HG03565 (cell line): ENCODE measurements around the gene C19orf67.
"Not testable (repeated sequence)": the region's sequence is repeated elsewhere in the genome, so short reads cannot be mapped to it uniquely, and the experiment has no call there.

ENCODE experiments used
- ATAC-seq: cut with Tn5 transposase; IDR thresholded peaks from one replicate; pipeline ENCODE4 v1.9.1; 2021; ENCODE audit warnings: mild to moderate bottlenecking, moderate library complexity; ENCODE audit not compliant: unreplicated experiment

Gene C19orf67

GRCh38 chr19:14058182-14059092 is 27.1 kb downstream of the C19orf67 start:
- no peak for ATAC-seq

DNA sequence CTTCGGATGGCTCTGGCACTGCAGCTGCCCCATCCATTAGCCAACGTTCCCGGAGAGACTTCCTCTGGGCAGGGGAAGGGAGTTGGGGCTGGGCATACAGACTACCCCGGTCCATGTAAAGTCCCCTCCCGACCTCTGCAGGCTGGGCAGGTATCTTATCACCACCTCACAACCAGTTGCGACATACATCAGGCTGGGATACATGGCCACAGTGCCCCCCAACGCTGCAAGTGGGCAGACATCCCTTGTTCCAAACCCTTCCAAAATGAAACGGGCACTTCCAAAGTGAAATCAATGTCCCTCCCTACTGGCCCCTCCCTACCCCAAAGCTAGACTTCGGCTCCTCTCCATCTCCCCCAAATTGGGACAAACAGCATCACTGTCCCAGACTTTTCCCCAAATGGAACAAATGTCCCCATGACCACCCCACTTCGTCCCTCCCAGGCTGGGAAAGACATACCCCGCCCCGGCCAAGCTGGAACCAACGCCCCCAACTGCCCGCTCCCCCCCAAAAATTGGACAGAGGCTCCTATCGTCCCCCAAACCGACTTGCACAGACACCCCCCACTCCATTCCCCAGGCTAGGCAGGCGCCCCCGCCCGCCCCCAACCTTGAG is 28.7 kb downstream of the C19orf67 start:
- ATAC-seq, result no peak

- no peak for ATAC-seq
Observed at GRCh38 chr19:14056069-14056666, 29.4 kb downstream of the C19orf67 start.

DNA sequence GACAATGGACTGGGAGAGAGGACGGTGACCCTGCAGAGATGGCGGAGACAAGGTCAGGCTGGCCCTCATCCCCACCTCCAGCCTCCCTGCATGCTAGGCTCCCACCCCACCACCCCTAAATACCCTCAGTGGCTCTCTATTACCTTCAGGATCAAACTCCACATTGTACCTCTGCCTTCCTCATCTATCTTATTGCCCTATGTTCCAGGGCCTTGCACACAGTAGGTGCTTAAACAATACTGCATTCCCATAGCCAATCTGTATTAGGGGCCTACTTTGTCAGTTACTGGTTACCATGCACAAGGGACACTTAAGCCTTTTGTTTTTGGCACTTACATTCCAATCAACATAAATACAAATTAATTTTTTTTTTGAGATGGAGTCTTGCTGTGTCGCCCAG is 30.2 kb downstream of the C19orf67 start:
- no peak for ATAC-seq

DNA sequence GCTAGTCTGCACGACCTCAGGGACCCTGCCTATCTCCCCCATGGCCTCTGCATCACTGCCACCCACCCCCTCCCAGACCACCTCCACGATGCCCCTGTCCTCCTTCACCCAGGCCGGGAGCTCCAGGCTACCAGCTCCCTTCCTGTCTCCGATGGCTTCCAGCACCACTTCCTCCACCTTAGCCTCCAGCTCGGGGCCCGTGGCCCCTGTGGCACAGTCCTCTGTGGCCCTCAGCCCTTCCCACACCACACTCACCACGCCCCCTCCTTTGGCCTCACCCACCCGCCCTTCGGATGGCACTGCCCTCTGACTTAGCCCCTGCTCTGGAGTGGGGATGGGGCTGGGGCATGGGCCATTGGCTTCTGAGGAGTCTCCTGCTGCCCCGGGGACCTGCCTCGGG is 30.9 kb downstream of the C19orf67 start:
- ATAC-seq, result no peak

GRCh38 chr19:14054099-14054498 is 31.5 kb downstream of the C19orf67 start:
- no peak for ATAC-seq

- ATAC-seq, result no peak
Observed at GRCh38 chr19:14053500-14053899, 32.1 kb downstream of the C19orf67 start.

- ATAC-seq, result no peak
Observed at GRCh38 chr19:14053032-14053431, 32.6 kb downstream of the C19orf67 start.

DNA sequence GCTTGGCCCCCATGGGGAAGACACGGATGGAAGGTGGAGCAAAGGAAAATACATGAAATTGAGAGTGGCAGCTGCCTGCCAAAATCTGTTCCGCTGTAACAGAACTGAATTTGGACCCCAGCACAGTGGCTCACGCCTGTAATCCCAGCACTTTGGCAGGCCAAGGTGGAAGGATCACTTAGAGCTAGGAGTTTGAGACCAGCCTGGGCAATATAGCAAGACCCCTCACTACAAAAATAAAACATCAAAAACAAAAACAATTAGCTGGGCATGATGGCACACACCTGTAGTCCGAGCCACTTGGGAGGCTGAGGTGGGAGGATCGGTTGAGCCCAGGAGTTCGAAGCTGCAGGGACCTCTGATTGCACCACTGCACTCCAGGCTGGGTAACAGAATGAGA is 33.1 kb downstream of the C19orf67 start:
- ATAC-seq, result no peak

- ATAC-seq, result no peak
Observed at GRCh38 chr19:14051980-14052379, 33.6 kb downstream of the C19orf67 start.

DNA sequence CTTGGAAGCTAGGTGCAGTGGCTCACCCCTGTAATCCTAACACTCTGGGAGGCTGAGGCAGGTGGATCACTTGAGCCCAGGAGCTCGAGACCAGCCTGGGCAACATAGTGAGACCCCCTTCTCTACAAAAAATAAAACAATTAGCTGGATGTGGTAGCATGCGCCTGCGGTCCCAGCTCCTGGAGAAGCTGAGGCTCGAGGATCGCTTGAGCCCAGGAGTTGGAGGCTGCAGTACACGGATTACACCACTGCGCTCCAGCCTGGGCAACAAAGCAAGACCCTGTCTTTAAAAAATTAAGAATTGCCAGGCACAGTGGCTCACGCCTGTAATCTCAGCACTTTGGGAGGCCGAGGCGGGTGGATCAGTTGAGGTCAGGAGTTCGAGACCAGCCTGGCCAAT is 34.6 kb downstream of the C19orf67 start:
- ATAC-seq, result not testable (repeated sequence)

GRCh38 chr19:14050512-14050911 is 35.1 kb downstream of the C19orf67 start:
- ATAC-seq, result no peak

DNA sequence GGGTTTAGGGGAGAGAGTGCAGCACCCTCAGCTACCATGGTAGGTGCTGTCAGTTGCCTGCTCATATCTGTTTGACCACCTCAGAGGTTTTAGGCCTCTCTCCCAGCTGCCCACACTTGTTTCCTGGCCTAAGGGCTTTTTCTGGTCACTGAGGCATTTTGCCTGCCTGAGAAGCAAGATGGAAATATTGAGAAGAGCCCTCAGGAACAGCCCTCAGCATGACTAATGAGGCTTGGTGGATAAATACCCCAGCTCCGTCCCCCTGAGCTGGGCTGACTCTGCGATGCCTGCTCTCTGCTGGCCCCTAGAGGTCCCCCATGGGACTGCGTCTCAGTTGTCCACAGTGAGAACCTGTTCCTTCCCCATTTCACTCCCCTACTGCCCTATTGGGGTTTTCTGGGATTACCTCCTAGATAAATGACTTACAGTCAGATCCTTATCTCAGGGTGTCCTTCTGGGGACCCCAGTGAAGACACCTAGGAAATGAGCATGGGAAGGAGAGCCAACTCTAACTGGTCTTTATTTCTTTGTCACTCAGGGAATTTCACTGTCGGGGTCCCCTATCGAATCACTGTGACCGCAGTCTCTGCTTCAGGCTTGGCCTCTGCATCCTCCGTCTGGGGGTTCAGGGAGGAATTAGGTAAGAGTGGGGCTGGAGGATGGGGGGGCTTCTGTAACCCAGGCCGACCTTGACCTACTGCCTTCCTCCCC is 37.0 kb downstream of the C19orf67 start:
- ATAC-seq, result no peak

DNA sequence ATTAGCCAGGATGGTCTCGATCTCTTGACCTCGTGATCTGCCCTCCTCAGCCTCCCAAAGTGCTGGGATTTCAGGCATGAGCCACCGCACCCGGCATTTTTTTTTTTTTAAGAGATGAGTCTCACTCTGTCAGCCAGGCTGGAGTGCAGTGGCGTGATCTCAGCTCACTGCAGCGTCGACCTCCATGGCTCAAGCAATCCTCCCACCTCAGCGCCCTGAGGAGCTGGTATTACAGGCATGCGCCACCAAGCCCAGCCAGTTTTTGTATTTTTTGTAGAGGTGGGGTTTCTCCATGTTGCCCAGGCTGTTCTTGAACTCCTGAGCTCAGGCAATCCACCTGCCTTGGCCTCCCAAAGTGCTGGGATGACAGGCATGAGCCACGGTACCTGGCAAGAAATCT is 37.7 kb downstream of the C19orf67 start:
- ATAC-seq, result not testable (repeated sequence)

GRCh38 chr19:14042659-14043608 is 42.6 kb downstream of the C19orf67 start:
- not testable (repeated sequence) for ATAC-seq

DNA sequence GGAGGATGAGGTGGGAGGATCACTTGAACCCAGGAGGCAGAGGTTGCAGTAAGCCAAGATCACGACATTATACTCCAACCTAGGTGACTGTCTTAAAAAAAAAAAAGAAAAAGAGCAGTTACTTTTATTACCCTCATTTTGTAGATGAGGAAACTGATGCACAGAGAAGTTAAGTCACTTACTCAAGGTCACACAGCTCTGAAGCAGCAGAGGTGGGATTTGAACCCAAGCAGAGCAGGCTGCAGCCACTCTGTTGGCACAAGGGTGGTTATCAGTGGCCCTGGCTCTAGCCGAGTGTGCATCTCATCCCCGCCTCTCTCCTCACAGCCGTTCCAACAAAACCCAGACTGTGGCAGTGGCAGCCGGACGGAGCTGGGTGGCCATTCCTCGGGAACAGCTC is 46.4 kb downstream of the C19orf67 start:
- no peak for ATAC-seq

GRCh38 chr19:14035706-14036105 is 49.9 kb downstream of the C19orf67 start:
- ATAC-seq, result no peak

DNA sequence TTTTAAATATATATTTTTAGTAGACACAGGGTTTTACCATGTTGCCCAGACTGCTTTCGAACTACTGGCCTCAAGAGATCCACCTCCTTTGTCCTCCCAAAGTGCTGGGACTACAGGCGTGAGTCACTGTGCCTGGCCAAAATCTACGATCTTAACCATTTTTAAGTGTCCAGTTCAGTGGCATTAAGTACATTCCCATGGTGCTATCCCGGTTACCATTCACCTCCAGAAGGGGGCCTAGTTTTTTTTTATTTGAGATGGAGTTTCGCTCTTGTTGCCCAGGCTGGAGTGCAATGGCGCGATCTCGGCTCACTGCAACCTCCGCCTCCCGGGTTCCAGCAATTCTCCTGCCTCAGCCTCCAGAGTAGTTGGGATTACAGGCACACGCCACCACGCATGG is 50.4 kb downstream of the C19orf67 start:
- not testable (repeated sequence) for ATAC-seq

GRCh38 chr19:14033946-14034345 is 51.6 kb downstream of the C19orf67 start:
- ATAC-seq, result no peak
